Measurements from ENCODE around the gene COL21A1. TPM values are rescaled to one million over a fixed set of nuclear protein-coding genes. Genes with fewer than 3 reads are reported as not detected.
A peak's percentile ranks its signal among the peaks of the same experiment; 100 is the strongest.

The COL21A1 gene
- total and polyA plus RNA-seq, 2 of the 4 experiments (the other 2 are of a cell fraction) = 0.05 TPM; not detected in 1

DNA sequence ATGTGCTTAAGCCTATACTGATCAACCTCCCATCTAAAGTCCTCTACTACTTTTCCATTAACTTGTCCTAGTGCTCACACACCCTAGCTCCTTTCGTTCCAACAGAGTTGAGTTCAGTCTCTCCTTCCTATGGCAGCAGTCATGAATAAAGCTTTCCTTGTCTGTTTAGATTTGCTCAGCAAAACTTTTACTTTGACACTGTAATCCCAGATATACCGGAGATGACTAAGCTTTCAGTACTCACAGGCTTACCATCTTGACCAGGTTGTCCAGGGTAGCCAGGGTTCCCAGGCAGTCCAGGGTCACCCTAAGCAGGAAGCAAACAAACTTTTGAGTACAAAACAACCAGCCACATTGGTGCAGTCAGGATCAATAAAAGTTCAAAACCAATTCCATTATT lies 90.7 kb downstream of the COL21A1 start:
- Histone ChIP-seq H2BK120ac (ENCODE audit: low read depth, low read length) (no peak overlapping the region), H3K9ac (ENCODE audit: low read depth, low read length) (no peak overlapping the region), H3K9me1 (ENCODE audit: insufficient read depth, low read length) (no peaks in the 10 kb centered on the region), H3K27ac (ENCODE audit: insufficient read depth, low read length) (no peak overlapping the region), H3K4me2 (ENCODE audit: low read depth, low read length) (no peak overlapping the region), H3K14ac (replicated peaks; ENCODE audit: low read depth, low read length) (0 out of 2 replicates have a peak overlapping the region, but pooled peaks have one; percentile 56), H3K27me3 (ENCODE audit: control insufficient read depth, insufficient read depth, low read length) (no peaks in the 10 kb centered on the region), H2BK20ac (ENCODE audit: low read depth, low read length) (no peak overlapping the region), H2BK5ac (ENCODE audit: low read depth, low read length, poor library complexity, severe bottlenecking) (no peak overlapping the region), H2AFZ (replicated peaks; ENCODE audit: low read length, poor library complexity) (no peak overlapping the region), H3K18ac (ENCODE audit: low read depth, low read length) (no peak overlapping the region), H2AK9ac (replicated peaks; ENCODE audit: low read depth, low read length, poor library complexity) (no peak overlapping the region), H4K91ac (ENCODE audit: insufficient read depth, low read depth, low read length) (no peak overlapping the region), H3K4me1 (ENCODE audit: control insufficient read depth, insufficient read depth, low read length) (no peaks in the 10 kb centered on the region; the same call in 1 of the 2 replicates), H4K20me1 (ENCODE audit: insufficient read depth, low read length) (no peaks in the 10 kb centered on the region), H4K5ac (ENCODE audit: low read depth, low read length) (no peak overlapping the region), H3K4me3 (ENCODE audit: insufficient read depth, low read depth, low read length) (no peak overlapping the region), H3K9me3 (ENCODE audit: control insufficient read depth, insufficient read depth, low read length) (no peaks in the 10 kb centered on the region), H2BK15ac (ENCODE audit: low read depth, low read length) (no peak overlapping the region), H4K8ac (ENCODE audit: low read depth in 2 of 2, low read length in 2 of 2) (no peak overlapping the region), H3K23ac (ENCODE audit: low read depth, low read length) (no peak overlapping the region), H3K4ac (ENCODE audit: low read depth, low read length) (no peak overlapping the region), H3K79me1 (ENCODE audit: low read depth in 1 of 2, low read length in 2 of 2) (no peaks in the 10 kb centered on the region), H3K56ac (ENCODE audit: extremely low read depth, insufficient read depth, low read length) (no peak overlapping the region), H3K36me3 (ENCODE audit: control insufficient read depth, insufficient read depth, low read length) (no peaks in the 10 kb centered on the region), H2AK5ac (ENCODE audit: low read depth, low read length) (no peak overlapping the region)
- ChIA-PET CTCF (no interaction called here), POLR2A (ENCODE audit: unreplicated experiment) (no interaction called here)
- TF ChIP-seq BHLHE40 (IDR thresholded peaks at IDR 0.05; ENCODE audit: low read depth, low read length) (no peak), NFE2L2 (IDR thresholded peaks at IDR 0.05; ENCODE audit: low read depth, low read length) (no peak), RFX5 (IDR thresholded peaks at IDR 0.05; ENCODE audit: low read depth, low read length) (no peak), MAFK (IDR thresholded peaks at IDR 0.05; ENCODE audit: low read depth, low read length) (no peak), USF2 (IDR thresholded peaks at IDR 0.05; ENCODE audit: low read depth, low read length) (no peak), MXI1 (IDR thresholded peaks at IDR 0.05; ENCODE audit: borderline replicate concordance, low read depth, low read length) (no peak), RAD21 (IDR thresholded peaks at IDR 0.05; ENCODE audit: low read length) (no peak), MAZ (IDR thresholded peaks at IDR 0.05; ENCODE audit: borderline replicate concordance, low read depth, low read length) (no peak), FOS (IDR thresholded peaks at IDR 0.05; ENCODE audit: low read depth, low read length) (no peak), CHD1 (IDR thresholded peaks at IDR 0.05; ENCODE audit: low read depth, low read length) (no peak), RCOR1 (IDR thresholded peaks at IDR 0.05; ENCODE audit: insufficient replicate concordance, low read length) (no peak), SMC3 (IDR thresholded peaks at IDR 0.05; ENCODE audit: low read depth, low read length) (no peak), CTCF (conservative IDR thresholded peaks at IDR 0.05; ENCODE audit: low read depth, low read length) (no peak), POLR2A (IDR thresholded peaks at IDR 0.05; ENCODE audit: low read depth, low read length) (no peak), ELK1 (IDR thresholded peaks at IDR 0.05; ENCODE audit: borderline replicate concordance, low read depth, low read length) (no peak)
- BruUV-seq (replicated peaks) = no TSS peak
- DNase-seq (peak; percentile 40), ATAC-seq (ENCODE audit: low read depth) (peak; percentile 48; the same call in 1 of the 2 replicates)
- intact Hi-C loops (cut with micrococcal nuclease) (no loop called here), dilution Hi-C loops (cut with HindIII; ENCODE audit: low sequenced_read_pairs, unreplicated experiment) (no loop called here), in situ Hi-C loops (cut with MboI; ENCODE audit: low sequenced_read_pairs) (no loop called here)
- 80% methylated on average over 2 of the region's 2 CpGs; no CpG with 5 or more reads in 1 of the 2 experiments for WGBS, 2 experiments (ENCODE audit: extremely low coverage in 2 of 2, insufficient read length in 1 of 2)

Measured in IMR-90 (cell line).